ENCODE data around the gene DOC2B. TPM values are rescaled to one million over a fixed set of nuclear protein-coding genes. Genes with fewer than 3 reads are reported as not detected.
"Not testable (repeated sequence)": the region's sequence is repeated elsewhere in the genome, so short reads cannot be mapped to it uniquely, and the experiment has no call there.

The DOC2B gene
- total and polyA plus RNA-seq, 7 donors = 1.7 to 6.3 (median 3.3) TPM

DNA sequence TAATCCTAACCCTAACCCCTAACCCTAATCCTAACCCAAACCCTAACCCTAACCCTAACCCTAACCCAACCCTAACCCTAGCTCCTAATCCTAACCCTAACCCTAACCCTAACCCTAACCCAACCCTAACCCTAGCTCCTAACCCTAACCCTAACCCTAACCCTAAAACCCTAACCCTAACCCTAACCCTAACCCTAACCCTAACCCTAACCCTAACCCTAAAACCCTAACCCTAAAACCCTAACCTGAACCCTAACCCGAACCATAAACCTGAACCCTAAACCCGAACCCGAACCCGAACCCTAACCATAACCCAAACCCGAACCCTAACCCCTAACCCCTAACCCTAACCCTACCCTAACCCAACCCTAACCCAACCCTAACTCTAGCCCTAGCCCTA, 68.3 kb downstream of the DOC2B start:
- DNase-seq; H3K9me3 ChIP-seq; H3K27ac ChIP-seq; H3K27me3 ChIP-seq (ENCODE audit: insufficient read depth in 3 of 3, low read length in 2 of 3); H3K4me3 ChIP-seq; intact Hi-C loops (cut with DNase I); H3K36me3 ChIP-seq (ENCODE audit: insufficient read depth in 1 of 2, low read depth in 1 of 2); ATAC-seq; H3K4me1 ChIP-seq: not testable (repeated sequence)
- no CpG with 5 or more reads among the region's 5 CpGs for WGBS, 3 donors

Other genes with a start within 250 kb of the DOC2B start
- not detected for gene SCGB1C2, start 44.1 kb downstream of the DOC2B start, total RNA-seq
- not detected for gene SCGB1C2, start 44.1 kb downstream of the DOC2B start, polyA plus RNA-seq
- 10 to 100 TPM in 1 of 4 donors, 1 to 10 TPM in 3; 5.7 to 18.5 (median 9.8) TPM for gene RPH3AL, start 171.2 kb upstream of the DOC2B start, total RNA-seq
- gene RPH3AL, start 171.2 kb upstream of the DOC2B start, polyA plus RNA-seq = 10 to 100 TPM in 1 of 3 donors, 1 to 10 TPM in 2; 3.7 to 11.8 (median 6.3) TPM